C4-2B (cell line): ENCODE data around the gene KATNAL2.
"Not testable (repeated sequence)": the region's sequence is repeated elsewhere in the genome, so short reads cannot be mapped to it uniquely, and the experiment has no call there.

Experiments used
- H3K27ac ChIP-seq: fragments of 450-650 bp; 2 replicates; pipeline ENCODE4 v1.5.1; 2017
- CTCF ChIP-seq: fragments of 450-650 bp; conservative IDR thresholded peaks from 2 replicates; pipeline ENCODE4 v1.5.1; 2017; ENCODE audit warnings: mild to moderate bottlenecking
- ZFX ChIP-seq: fragments of 450-650 bp; IDR thresholded peaks from 2 replicates; pipeline ENCODE4 v1.6.1; 2017

The KATNAL2 gene

GRCh38 chr18:46939998-46940571, 22.7 kb downstream of the KATNAL2 start:
- no peak for TF ChIP-seq ZFX
- TF ChIP-seq CTCF: no peak

GRCh38 chr18:46942646-46943045, 25.2 kb downstream of the KATNAL2 start:
- TF ChIP-seq CTCF (no peak), ZFX (no peak)
- no peak overlapping the region for H3K27ac ChIP-seq

More at GRCh38 chr18:46939998-46940571, 22.7 kb downstream of the KATNAL2 start:
- H3K27ac ChIP-seq: no peak overlapping the region

GRCh38 chr18:46946656-46947282, 29.4 kb downstream of the KATNAL2 start:
- no peak overlapping the region for H3K27ac ChIP-seq
- no peak for TF ChIP-seq CTCF
- TF ChIP-seq ZFX: no peak

- TF ChIP-seq ZFX (no peak), CTCF (peak; percentile 69)
- H3K27ac ChIP-seq: no peak overlapping the region
Observed at GRCh38 chr18:46950064-46950656, 32.8 kb downstream of the KATNAL2 start.

GRCh38 chr18:46953195-46953594, 35.8 kb downstream of the KATNAL2 start:
- TF ChIP-seq ZFX (no peak), CTCF (no peak)
- no peak overlapping the region for H3K27ac ChIP-seq

GRCh38 chr18:46958209-46958608, 40.8 kb downstream of the KATNAL2 start:
- TF ChIP-seq CTCF (no peak), ZFX (no peak)

GRCh38 chr18:46963656-46964578, 46.5 kb downstream of the KATNAL2 start:
- H3K27ac ChIP-seq: not testable (repeated sequence)

More at GRCh38 chr18:46958209-46958608, 40.8 kb downstream of the KATNAL2 start:
- no peak overlapping the region for H3K27ac ChIP-seq

- H3K27ac ChIP-seq: not testable (repeated sequence)
Observed at GRCh38 chr18:46964579-46965293, 47.3 kb downstream of the KATNAL2 start.

GRCh38 chr18:46966266-46966665, 48.9 kb downstream of the KATNAL2 start:
- H3K27ac ChIP-seq: not testable (repeated sequence)

GRCh38 chr18:46969551-46969950, 52.1 kb downstream of the KATNAL2 start:
- H3K27ac ChIP-seq: not testable (repeated sequence)

GRCh38 chr18:47019870-47020269, 102.5 kb downstream of the KATNAL2 start:
- not testable (repeated sequence) for H3K27ac ChIP-seq
